HG03060 (cell line): ENCODE data around the gene PRSS56.

Experiments used
- ATAC-seq: cut with Tn5 transposase; IDR thresholded peaks from one replicate; pipeline ENCODE4 v1.9.1; 2021; ENCODE audit warnings: low read depth, moderate number of reproducible peaks; ENCODE audit not compliant: unreplicated experiment

The PRSS56 gene

DNA sequence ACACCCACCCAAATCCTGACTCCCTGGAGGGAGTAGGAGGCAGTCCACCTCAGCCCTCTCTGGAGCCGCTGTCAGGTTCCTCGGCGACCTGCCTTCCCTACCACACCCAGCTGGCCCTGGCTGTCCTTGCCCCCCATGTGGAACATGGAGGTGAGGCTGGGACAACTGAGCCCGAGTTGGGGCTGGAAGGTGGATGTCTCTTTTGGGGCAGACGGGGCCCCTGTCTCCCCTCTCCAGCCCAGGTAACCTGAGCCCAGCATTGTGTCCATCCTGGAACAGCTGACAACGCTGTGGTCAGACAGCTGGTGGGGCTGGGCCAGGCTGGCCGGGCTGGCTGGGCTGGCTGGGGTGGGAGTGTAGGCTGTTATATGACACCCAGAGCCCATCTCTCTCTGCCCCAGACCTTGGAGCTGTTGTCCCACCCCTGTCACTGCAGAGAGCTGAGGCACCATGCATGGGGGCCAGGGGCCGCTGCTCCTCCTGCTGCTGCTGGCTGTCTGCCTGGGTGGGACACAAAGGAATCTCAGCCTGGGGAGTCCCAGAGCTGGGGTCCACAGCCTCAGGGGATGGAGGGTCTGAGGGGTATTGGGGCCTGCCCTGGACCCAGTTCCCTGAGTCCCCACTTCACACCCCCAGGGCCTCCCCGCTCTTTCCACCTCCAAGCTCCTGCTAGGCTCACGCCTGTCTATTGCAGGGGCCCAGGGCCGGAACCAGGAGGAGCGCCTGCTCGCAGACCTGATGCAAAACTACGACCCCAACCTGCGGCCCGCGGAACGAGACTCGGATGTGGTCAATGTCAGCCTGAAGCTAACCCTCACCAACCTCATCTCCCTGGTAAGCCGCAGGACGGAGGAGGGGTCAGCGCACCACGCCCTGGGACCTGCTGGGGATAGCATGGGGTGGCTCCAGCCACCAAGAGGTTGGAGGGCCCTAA lies 19.4 kb downstream of the PRSS56 start, which contains the start of gene CHRNG:
Gene CHRNG (plus strand): TSS at position 395 of the 934 bp plus-strand sequence. CDS start 56 bp downstream, at position 451.
- ATAC-seq, result no peak

GRCh38 chr2:232540441-232541041 lies 20.4 kb downstream of the PRSS56 start:
- no peak for ATAC-seq

- no peak for ATAC-seq
Observed at GRCh38 chr2:232541195-232541960, 21.2 kb downstream of the PRSS56 start.

DNA sequence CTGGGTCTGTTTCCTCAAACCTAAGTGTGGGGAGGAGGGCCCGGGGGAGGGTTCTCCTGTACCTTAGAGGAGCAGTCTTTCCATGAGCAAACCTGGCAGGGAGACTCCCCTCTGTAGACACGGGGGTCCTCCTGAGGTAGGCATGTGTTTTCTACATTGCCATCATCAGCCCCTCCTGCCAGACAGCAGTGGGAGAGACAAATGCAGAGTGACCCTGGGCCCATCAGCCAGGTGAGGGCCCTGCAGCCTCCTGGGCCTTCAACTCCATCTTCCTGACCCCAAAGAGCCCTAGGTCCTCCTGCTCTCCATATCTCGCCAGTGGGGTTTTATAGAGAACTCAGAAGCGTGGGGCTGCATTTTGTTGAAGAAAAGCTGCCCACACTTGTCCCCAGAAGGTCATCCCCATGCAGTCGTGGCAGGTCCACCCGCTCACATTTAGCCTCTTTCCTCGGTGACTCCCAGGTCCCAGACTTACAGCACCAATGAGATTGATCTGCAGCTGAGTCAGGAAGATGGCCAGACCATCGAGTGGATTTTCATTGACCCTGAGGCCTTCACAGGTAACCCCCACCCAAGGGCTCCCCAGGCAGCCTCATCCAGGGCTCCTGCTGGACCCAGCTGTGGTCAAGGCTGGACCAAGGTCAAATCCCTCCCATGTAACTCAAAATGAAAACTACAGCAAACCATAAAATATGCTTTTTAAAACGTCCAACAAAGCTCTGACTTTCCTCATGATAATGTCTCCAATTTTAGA lies 21.9 kb downstream of the PRSS56 start:
- ATAC-seq, result no peak

DNA sequence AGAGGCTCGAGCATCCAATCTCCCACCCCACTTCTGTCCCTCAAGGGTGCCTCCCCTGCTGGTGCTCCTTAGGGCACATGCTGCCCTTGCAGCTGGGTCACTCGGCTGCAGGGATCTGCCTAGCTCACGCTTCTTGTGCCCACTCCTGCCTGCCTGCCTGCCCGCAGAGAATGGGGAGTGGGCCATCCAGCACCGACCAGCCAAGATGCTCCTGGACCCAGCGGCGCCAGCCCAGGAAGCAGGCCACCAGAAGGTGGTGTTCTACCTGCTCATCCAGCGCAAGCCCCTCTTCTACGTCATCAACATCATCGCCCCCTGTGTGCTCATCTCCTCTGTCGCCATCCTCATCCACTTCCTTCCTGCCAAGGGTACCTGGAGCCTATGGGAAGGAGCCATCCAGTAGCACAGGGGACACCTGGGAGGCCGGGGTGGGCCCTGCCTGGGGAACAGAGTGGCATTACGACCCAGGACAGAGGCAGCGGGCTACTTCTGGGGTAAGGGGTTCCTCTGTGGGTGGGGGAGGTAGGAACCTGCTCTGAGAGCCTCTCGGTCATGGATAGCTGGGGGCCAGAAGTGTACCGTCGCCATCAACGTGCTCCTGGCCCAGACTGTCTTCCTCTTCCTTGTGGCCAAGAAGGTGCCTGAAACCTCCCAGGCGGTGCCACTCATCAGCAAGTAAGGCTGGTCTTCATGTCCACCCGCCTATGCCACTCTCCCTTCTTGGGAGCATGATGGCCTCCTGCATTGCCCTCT lies 22.7 kb downstream of the PRSS56 start:
- no peak for ATAC-seq

- no peak for ATAC-seq
Observed at GRCh38 chr2:232543491-232543890, 23.3 kb downstream of the PRSS56 start.

DNA sequence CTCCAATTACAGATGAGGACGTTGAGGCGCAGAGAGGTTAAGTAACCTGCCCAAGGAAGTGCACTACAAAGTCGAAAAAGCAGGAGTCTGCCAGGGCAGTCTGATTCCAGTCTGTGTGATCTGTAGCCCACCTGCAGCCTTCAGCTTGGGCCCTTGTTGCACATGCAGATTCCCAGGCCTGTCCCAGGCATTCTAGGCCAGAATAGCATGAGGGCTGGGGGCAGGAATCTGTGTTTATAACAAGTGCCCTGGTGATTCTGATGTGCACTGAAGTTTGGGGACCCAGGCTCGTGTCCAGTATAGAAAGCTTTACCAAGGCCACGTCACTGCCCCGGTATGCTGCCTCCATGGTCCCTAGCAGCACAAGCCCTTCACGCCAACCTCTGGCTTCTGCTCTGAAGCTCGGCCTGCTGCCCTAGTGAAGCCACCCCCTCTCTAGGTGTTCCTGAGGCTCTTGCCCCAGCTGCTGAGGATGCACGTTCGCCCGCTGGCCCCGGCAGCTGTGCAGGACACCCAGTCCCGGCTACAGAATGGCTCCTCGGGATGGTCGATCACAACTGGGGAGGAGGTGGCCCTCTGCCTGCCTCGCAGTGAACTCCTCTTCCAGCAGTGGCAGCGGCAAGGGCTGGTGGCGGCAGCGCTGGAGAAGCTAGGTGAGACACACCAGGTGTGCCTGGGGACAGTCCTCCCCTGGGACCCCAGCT lies 23.9 kb downstream of the PRSS56 start:
- ATAC-seq, result no peak

DNA sequence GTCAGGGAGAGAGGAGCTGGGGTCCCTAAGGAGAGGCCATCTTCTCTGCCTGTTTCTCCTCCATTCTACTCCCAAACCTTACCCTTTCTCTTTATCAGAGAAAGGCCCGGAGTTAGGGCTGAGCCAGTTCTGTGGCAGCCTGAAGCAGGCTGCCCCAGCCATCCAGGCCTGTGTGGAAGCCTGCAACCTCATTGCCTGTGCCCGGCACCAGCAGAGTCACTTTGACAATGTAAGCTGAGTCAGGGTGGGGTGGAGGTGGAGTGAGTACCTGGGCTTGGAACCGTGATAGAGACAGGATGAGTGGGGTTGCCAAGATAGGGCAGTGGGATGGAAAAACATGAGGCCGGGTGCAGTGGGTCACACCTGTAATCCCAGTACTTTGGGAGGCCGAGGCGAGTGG lies 24.5 kb downstream of the PRSS56 start:
- ATAC-seq, result no peak

GRCh38 chr2:232545511-232546375 lies 25.6 kb downstream of the PRSS56 start:
- no peak for ATAC-seq

GRCh38 chr2:232547991-232548390 lies 27.8 kb downstream of the PRSS56 start:
- ATAC-seq, result no peak

- no peak for ATAC-seq
Observed at GRCh38 chr2:232549655-232550353, 29.6 kb downstream of the PRSS56 start.

GRCh38 chr2:232550354-232551249 lies 30.4 kb downstream of the PRSS56 start, which contains the start of the genes EIF4E2 and TIGD1:
Gene EIF4E2, plus strand, starts transcription at chr2:232550689. Its CDS starts 36 bp downstream, at chr2:232550725.
Gene TIGD1, minus strand, starts transcription at chr2:232550557. Its CDS starts 675 bp downstream, at chr2:232549882.
- peak; percentile 87 for ATAC-seq

DNA sequence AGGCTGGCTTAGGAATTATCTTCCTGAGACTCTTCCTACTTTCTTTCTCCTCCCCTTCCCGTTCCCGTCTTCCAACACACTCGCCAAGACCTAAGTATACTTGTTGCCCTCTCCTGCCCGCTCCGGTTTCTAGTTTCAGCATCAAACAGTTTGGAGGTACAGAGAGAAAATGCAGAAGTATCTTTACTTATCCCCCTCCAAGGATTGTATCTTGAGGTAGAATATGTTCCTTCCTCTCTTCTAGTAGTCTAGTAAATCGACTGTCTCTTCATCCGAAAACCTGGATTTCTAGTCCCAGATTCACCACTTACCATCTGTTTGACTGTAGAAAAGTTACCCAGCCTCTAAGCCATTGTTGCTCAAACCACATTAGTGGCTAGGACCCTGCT lies 31.1 kb downstream of the PRSS56 start:
- no peak for ATAC-seq

GRCh38 chr2:232551776-232552175 lies 31.6 kb downstream of the PRSS56 start:
- no peak for ATAC-seq

GRCh38 chr2:232556426-232556825 lies 36.2 kb downstream of the PRSS56 start:
- ATAC-seq, result no peak

DNA sequence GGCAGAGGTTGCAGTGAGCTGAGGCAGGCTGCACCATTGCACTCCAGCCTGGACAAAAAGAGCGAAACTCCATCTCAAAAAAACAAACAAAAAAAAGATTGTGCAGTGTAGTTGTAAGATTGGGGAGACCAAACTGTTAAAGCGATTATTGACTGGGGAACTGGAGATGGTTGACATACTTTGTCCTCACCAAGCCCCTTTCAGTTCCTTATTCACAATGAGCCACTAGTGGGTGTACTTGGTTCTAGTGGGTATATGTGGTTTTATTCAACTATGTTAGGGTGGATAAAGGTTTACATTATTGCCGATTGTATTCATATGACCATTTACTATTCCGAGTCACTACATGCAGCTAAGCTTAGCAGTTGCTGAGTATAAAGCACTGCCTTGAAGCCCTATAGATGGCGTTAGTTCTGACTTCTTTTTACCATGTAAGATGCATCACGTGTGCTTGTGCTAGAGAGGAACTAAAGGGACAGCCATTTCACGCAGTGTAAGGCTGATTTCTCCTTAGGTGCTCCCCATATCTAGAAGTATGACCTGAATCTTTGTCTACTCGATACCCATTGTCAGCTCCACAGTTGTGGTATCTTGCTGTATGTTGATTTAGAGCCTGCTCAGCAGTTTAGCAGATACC lies 42.4 kb downstream of the PRSS56 start:
- ATAC-seq, result no peak
